H4 (cell line): ENCODE measurements around the gene BEST1. TPM values are rescaled to one million over a fixed set of nuclear protein-coding genes. Genes with fewer than 3 reads are reported as not detected.
"Not testable (repeated sequence)": the region's sequence is repeated elsewhere in the genome, so short reads cannot be mapped to it uniquely, and the experiment has no call there.

Experiments used
- DNase-seq: peaks from one replicate; pipeline ENCODE4 v3.0.0-alpha.2; 2015; ENCODE audit warnings: low spot score
- total RNA-seq: library from RNA; depleted of rRNA; stranded (reverse); fragments of >200 nt; shearing (Covaris generic); gene quantifications from 2 replicates; pipeline ENCODE4 v1.2.3, GENCODE V29; 2014

BEST1 gene
- total RNA-seq, 1 experiment from 2014 or later, result 0.62 TPM

DNA sequence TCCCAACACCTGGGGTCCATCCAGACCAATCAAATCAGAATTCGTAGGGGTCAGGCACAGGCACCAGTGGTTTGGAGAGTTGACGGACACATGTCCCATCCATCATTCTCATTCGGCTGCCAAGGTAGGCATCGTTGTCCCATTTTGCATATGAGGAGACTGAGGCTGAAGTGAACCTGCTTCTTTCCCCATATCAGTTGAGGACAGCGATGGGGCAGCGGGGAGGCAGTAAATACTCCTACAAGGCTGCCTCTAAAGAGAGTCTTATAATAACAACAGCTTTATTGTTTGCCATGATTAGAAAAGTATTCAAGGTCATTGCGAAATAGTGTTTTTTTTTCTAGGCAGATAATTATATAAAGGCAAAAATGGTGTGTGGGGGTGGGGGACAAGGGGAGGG is 1.6 kb upstream of the BEST1 start:
- DNase-seq, result no peak

DNA sequence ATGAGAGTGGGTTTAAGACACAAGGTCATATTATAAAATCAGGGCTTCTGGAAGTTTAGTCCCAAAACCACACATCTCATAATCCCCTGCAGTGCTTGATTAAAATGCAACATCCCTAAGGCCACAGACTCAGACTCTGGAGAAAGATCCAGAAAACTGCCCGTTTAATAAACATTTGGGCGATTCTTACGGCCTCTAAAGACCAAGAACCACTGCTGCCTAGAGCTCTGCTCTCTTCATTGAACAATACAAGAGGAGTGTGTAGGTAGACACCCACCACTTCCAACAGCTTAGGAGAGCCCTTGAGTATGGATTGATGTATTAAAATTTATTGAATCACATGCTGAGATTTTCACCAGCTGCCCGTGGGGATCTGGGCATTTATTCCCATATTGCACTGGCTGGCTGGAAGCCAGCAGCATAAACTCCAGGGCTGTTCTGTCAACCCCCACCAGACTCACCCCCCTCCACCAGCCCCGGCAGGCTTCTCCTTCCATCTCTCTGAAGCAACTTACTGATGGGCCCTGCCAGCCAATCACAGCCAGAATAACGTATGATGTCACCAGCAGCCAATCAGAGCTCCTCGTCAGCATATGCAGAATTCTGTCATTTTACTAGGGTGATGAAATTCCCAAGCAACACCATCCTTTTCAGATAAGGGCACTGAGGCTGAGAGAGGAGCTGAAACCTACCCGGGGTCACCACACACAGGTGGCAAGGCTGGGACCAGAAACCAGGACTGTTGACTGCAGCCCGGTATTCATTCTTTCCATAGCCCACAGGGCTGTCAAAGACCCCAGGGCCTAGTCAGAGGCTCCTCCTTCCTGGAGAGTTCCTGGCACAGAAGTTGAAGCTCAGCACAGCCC is 749 bp upstream of the BEST1 start:
- peak; percentile 89 for DNase-seq

DNA sequence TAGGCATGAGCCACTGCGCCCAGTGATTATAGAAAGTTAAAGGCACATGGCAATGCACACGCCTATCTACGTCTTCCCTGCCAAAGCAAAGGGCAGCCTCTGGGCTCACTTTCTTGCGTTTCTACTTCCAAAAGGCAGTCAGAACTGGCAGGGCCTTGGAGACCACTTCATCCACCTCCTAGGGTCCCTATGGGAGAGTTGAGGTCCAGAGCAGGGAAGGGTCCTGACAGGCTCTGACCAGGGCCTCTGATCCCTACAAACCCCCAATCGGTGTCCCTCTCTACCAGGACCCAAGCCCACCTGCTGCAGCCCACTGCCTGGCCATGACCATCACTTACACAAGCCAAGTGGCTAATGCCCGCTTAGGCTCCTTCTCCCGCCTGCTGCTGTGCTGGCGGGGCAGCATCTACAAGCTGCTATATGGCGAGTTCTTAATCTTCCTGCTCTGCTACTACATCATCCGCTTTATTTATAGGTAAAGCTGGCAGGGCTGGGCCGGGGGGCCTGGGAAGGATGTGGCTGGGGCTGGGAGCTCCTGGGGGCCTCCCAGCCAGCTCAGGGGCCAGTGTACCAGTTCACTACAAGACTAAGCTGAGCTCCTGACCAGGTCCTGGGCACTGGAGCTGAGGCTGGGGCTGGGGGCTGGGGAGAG is 1.5 kb downstream of the BEST1 start:
- DNase-seq, result no peak

DNA sequence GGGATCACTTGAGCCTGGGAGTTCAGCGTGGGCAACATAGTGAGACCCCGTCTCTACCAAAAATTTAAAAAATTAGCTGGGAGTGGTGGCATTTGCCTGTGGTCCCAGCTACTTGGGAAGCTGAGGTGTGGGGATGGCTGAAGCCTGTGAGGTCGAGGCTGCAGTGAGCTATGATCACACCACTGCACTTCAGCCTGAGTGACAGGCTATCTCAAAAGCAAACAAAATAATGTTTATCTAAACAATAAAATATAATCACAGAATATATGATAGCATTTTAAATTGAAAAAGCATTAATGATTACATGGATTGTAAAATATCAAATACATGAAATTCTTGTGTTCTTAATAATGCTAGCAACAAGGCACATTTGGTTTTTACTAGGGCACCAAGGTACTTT is 2.7 kb downstream of the BEST1 start:
- DNase-seq, result no peak

DNA sequence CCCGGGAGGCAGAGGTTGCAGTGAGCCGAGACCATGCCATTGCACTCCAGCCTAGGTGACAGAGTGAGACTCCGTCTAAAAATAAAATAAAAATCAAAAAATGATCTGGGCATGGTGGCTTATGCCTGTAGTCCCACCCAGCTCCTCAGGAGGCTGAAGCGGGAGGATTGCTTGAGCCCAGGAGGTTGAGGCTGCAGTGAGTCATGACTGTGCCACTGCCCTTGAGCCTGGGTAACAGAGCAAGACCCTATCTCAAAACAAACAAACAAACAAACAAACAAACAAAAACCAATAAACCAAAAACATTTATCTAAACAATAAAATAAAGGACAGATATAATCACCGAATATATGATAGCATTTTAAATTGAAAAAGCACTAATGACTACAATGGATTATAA is 3.5 kb downstream of the BEST1 start:
- DNase-seq, result not testable (repeated sequence)

DNA sequence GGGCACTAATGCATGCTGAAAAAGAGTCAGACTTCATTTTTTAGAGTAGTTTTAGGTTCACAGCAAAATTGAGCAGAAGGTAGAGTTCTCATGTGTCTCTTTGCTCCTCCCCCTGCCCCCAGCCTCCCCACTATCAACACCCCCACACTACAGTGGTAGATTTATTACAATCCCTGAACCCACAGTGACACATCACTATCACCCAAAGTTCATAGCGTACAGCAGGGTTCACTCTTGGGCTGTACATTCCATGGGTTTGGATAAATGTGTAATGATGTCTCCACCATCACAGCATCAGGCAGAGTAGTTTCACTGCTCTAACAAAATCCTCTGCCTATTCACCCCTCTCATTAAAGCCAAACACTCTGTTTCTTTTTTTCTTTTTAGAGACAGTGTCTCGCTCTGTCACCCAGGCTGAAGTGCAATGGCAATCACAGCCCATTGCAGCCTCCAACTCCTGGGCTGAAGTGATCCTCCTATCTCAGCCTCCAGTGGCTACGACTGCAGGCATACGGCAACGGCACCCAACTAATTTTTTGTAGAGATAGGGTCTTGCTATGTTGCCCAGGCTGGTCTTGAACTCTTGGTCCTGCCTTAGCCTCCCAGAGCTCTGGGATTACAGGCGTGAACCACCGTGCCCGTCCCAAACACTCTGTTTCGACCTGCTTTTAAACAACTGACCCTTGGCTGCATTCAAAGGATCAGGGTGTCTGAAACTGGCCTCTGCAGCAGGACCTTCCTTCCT is 4.1 kb downstream of the BEST1 start:
- DNase-seq, result no peak

DNA sequence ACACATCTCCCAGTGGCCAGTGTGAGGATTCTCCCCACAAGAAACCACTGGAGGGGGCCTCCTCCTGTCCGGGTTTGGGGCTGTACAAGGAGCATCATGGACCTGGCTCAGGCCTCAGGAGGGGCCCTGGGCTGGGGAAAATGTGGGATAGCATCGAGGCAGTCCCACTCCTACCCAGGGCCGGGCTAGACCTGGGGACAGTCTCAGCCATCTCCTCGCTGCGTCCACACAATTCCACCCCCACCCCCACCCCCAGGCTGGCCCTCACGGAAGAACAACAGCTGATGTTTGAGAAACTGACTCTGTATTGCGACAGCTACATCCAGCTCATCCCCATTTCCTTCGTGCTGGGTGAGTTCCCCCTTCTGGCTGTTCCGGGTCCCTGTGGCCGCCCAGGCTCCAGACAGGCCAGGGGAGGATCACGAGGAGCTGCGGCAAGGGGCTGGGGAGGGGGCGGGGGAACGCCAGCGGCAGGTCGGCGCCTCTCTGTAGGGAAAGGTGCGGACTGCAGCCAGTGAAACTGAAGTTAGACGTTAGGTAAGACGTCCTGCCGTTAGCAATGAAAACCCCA is 4.8 kb downstream of the BEST1 start:
- peak; percentile 69 for DNase-seq

DNA sequence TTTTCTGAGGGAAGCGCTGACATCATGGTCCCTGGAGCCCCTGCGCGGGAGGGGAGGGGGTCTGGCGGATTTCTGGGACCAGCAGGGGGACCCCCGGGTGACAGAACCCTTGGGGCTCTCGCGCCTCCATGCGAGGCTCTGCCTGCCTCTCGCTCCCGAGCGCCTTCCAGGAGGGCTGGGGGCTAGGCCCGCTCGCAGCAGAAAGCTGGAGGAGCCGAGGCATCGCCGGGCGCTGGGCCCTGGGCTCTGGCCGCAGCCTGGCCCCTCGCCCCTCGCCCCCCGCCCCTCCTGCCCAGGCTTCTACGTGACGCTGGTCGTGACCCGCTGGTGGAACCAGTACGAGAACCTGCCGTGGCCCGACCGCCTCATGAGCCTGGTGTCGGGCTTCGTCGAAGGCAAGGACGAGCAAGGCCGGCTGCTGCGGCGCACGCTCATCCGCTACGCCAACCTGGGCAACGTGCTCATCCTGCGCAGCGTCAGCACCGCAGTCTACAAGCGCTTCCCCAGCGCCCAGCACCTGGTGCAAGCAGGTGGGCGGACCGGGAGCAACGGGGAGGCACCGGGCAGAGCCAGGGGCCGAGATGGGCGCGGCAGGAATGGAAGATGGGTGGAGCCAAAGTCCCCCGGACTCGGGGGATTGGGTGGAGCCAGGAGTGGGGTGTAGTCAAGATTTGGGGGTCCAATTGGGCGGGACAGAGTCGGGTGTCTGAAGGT is 5.4 kb downstream of the BEST1 start:
- DNase-seq, result no peak

DNA sequence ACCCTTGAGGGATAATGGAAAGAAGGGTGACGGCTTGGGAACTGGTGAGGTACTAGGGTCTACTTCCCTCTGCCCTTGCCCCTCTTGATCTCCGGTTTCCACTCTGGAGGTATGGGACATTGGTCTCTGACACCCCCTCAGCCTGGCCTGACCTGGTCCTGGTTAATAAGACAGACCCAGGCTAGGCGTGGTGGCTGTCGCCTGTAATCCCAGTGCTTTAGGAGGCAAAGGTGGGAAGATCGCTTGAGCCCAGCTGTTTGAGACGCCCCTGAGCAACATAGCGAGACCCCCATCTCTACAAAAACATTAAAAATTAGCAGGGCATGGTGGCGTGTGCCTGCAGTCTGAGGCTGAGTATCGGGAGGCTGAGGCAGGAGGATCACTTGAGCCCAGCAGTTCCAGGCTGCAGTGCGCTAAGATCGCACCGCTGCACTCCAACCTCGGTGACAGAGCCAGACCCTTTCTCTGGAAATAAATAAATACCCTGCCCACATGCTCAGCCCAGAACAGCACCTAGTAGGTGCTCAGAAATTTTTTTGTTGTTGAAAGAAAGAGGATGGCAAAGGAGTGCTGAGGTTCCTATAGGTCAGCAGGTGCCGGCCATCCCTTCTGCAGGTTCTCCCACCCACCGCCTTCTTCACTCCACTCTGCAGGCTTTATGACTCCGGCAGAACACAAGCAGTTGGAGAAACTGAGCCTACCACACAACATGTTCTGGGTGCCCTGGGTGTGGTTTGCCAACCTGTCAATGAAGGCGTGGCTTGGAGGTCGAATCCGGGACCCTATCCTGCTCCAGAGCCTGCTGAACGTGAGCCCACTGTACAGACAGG is 6.3 kb downstream of the BEST1 start:
- DNase-seq, result no peak

DNA sequence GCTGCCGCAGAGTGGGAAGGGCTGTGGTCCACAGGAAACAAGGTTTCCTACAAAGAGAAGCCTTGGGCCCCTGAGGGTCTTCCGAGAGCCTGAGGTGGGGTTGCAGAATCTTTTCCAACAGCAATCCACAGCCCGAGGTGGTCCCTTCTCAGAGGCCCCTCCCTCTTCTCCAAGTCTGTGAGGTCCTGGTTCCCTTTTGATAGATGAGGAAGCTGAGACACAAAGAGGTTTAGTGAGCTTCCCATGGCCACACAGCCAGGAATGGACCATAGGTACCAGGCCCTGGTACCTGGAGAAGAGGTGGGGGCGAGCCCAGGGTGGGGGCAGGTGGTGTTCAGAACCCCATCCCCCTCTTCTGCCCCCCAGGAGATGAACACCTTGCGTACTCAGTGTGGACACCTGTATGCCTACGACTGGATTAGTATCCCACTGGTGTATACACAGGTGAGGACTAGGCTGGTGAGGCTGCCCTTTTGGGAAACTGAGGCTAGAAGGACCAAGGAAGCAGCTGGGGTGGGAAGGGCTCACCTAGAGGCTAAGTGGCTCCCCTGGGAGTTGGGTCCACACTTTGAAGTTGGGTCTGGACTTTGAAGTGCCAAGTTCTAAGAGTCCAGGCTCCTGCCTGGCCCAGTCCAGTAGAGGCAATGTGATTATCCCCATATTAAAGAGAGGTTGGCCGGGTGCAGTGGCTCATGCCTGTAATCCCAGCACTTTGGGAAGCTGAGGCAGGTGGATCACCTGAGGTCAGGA is 7.0 kb downstream of the BEST1 start:
- no peak for DNase-seq

DNA sequence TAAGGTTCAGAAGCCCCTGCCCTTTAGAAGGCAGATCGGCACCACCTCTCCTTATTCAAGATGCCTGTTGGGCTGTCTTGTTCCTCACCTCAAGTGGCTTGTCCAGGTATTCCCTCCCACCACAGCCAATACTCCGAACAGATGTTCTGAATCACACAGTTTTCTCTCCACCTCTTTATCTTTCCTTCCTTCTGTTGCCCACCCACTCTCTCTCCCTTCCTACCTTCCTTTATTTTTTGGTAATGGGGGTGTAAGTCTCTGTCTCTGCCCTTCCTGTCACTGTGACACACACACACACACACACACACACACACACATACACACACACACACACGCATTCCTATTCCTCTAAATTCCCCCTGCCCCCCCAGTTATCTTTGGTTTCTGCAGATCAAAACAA is 8.4 kb downstream of the BEST1 start:
- DNase-seq, result no peak

DNA sequence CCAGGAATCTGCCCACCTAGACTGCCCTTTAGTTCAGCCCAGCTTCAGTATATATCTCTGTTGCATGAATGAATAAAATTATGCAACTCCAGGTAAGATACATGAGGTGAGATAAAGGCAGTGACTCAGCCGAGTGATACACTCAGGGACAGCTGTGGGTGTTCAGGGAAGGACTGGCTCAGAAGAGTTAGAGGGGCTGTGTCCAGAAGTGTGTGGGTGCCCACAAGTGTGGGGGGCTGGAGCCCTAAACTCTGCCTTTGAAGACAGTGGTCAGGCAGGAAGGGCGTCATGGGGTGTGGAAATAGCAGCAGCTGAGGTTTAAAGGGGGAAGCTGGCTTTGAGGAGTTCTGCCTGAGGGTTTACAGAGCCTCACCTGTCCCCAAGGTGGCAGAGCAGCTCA is 9.0 kb downstream of the BEST1 start:
- DNase-seq, result no peak

DNA sequence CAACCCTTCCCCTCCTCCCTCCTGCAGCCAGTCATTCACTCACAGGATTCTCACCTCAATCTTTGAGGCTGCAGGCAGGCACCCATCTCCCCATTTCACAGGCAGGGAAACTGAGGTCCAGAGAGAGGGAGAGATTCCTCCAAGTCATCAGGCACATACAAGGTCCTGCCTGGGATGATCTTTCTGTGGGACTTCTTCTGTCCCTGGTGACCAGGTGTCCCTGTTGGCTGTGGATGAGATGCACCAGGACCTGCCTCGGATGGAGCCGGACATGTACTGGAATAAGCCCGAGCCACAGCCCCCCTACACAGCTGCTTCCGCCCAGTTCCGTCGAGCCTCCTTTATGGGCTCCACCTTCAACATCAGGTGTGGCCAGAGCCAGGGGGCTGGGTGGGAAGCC is 9.5 kb downstream of the BEST1 start:
- DNase-seq, result no peak

DNA sequence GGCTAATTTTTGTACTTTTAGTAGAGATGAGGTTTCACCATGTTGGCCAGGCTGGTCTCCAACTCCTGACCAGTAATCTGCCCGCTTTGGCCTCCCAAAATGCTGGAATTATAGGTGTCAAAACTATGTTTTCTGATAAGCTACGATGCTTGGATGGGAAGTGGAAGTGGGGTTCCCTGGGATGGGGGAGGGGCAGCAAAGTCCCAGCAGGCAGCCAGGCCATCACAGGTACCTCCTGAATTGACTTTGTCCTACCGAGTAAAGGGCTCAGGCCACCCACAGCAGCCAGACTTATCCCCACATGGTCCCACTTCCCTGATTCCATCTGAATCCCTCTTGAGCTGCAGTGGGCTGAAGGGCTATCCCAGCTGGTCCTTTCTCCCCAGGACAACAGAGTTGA is 10.4 kb downstream of the BEST1 start:
- DNase-seq, result no peak

DNA sequence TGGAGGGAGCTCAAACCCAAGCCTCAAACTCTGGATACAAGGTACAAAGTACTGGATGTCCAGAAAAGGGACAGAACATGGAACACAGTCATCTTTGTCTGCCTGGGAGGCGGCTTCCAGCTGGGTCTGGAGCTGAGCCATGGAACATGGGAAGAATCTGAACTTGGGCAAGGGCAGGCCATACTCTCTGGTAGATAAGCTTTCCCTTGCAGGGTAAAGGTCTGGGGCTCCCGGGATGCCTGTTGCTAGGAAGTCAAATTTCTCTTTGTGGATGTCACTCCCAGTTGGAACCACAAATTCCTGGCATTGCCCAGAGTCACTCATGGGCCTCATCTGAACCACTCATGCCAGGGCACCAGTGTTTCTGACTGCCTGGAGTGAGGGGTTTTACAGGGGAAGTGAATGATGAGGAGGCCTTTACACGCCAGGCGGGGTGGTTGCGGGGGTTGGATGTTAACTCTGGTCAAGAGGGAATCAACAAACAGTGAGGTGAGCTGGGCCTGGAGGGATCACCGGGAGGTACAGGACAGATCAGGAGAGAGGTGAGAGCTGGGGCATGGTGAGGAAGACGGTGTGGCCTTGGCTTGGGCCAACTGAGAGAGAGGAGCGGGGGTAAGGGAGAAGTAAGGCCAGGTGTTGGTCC is 11.5 kb downstream of the BEST1 start:
- DNase-seq, result peak; percentile 78

DNA sequence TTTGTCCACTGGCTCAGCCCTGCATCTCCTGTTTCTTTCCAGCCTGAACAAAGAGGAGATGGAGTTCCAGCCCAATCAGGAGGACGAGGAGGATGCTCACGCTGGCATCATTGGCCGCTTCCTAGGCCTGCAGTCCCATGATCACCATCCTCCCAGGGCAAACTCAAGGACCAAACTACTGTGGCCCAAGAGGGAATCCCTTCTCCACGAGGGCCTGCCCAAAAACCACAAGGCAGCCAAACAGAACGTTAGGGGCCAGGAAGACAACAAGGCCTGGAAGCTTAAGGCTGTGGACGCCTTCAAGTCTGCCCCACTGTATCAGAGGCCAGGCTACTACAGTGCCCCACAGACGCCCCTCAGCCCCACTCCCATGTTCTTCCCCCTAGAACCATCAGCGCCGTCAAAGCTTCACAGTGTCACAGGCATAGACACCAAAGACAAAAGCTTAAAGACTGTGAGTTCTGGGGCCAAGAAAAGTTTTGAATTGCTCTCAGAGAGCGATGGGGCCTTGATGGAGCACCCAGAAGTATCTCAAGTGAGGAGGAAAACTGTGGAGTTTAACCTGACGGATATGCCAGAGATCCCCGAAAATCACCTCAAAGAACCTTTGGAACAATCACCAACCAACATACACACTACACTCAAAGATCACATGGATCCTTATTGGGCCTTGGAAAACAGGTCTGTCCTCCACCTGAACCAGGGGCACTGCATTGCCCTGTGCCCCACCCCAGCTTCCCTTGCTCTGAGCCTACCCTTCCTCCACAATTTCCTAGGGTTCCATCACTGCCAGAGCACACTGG is 12.3 kb downstream of the BEST1 start:
- no peak for DNase-seq

DNA sequence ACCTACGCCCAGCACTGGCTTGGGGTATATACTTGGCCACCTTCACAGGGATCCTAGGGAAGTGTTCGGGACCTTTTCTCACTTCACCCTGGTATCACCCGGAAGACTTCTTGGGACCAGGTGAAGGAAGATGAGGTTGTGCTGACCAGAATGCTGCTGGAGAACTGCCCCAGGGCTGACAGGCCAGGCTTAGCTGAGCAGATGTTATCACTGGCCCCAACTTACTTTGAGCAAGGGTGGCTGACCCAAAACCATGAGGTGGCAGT is 12.8 kb downstream of the BEST1 start:
- peak; percentile 44 for DNase-seq

DNA sequence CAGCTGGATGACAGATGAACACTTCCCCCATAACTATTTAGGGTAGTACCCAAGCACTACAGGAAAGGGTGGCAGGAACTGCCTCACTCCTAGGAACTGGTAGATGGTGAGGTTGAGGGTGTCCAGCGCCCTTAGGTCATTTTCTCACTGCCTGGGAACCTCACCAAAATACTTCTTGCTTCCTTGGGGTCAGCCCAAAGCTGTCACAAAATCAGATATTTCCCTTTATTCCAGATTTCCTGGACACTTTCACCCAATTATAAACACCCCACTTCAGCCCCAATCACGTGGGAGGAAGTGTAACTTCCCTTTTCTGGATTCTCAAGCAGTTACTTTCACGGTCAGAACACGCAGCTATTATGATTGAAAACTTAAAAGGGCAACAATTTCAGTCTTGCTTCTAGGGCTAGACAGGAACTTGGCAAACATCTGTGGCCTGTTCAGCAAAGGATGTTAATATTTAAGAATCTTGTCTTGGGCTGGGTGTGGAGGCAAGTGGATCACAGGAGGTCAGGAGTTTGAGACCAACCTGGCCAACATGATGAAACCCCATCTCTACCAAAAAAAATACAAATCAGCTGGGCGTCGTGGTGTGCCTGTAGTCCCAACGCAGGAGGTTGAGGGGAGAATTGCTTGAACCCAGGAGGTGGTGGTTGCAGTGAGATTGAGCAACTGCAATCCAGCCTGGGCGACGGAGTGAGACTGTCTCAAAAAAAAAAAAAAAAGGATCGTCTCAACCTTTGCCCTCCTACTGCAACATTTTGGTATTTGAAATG is 13.3 kb downstream of the BEST1 start:
- no peak for DNase-seq
